Loucy (cell line): ENCODE measurements around the gene VAV3.

Experiments used
- H2AFZ ChIP-seq: fragments of 200-600 bp; sonication (generic); 2 replicates; pipeline ENCODE4 v1.6.0; 2016; ENCODE audit warnings: antibody characterized with exemption, mild to moderate bottlenecking, low read length, moderate library complexity
- H3F3A ChIP-seq: fragments of 200-600 bp; 2 replicates; pipeline ENCODE4 v1.6.0; 2016; ENCODE audit warnings: antibody characterized with exemption, low read depth, mild to moderate bottlenecking
- H3K27me3 ChIP-seq: fragments of 200-600 bp; sonication (generic); 2 replicates; pipeline ENCODE4 v1.6.1; 2014; ENCODE audit warnings: low read length, mild to moderate bottlenecking; ENCODE audit not compliant: insufficient read depth, poor library complexity, severe bottlenecking
- H3K36me3 ChIP-seq: fragments of 200-600 bp; sonication (generic); 2 replicates; pipeline ENCODE4 v1.6.1; 2016; ENCODE audit warnings: low read length; ENCODE audit not compliant: insufficient read depth
- H3K4me1 ChIP-seq: fragments of 200-600 bp; sonication (generic); 2 replicates; pipeline ENCODE4 v1.5.1; 2014; ENCODE audit warnings: low read length, mild to moderate bottlenecking; ENCODE audit not compliant: insufficient read depth, poor library complexity, severe bottlenecking
- H3K4me2 ChIP-seq: fragments of 200-600 bp; sonication (generic); 2 replicates; pipeline ENCODE4 v1.6.0; 2014; ENCODE audit warnings: antibody characterized with exemption, low read length, low read depth, mild to moderate bottlenecking; ENCODE audit not compliant: poor library complexity, severe bottlenecking
- H3K4me3 ChIP-seq: fragments of 200-600 bp; sonication (generic); 2 replicates; pipeline ENCODE4 v1.5.1; 2014; ENCODE audit warnings: low read length, mild to moderate bottlenecking, mixed read lengths; ENCODE audit not compliant: poor library complexity, severe bottlenecking
- H3K79me2 ChIP-seq: fragments of 200-600 bp; sonication (generic); 2 replicates; pipeline ENCODE4 v1.6.1; 2014; ENCODE audit warnings: low read length; ENCODE audit not compliant: insufficient read depth
- H3K9ac ChIP-seq: fragments of 200-600 bp; sonication (generic); 2 replicates; pipeline ENCODE4 v1.6.0; 2014; ENCODE audit warnings: mild to moderate bottlenecking, low read depth, low read length, moderate library complexity; ENCODE audit not compliant: poor library complexity, severe bottlenecking
- H3K9me2 ChIP-seq: fragments of 200-600 bp; sonication (generic); replicated peaks from 2 replicates; pipeline ENCODE4 v1.6.1; 2016; ENCODE audit warnings: low read depth, low read length, mixed read lengths
- H3K9me3 ChIP-seq: fragments of 200-600 bp; sonication (generic); 2 replicates; pipeline ENCODE4 v1.6.1; 2014; ENCODE audit warnings: mild to moderate bottlenecking, antibody characterized with exemption, low read length, low read depth; ENCODE audit not compliant: insufficient read depth
- H4K20me1 ChIP-seq: fragments of 200-600 bp; sonication (generic); 2 replicates; pipeline ENCODE4 v1.6.0; 2014; ENCODE audit warnings: antibody characterized with exemption, low read length, mild to moderate bottlenecking; ENCODE audit not compliant: insufficient read depth, poor library complexity, severe bottlenecking
- EZH2phosphoT487 ChIP-seq: fragments of 200-600 bp; IDR thresholded peaks from 2 replicates; pipeline ENCODE4 v1.6.1; 2018; ENCODE audit warnings: antibody characterized with exemption, mild to moderate bottlenecking, moderate library complexity, borderline replicate concordance
- TF ChIP-seq, protein P1 (sequence below): fragments of 200-600 bp; sonication (generic); conservative IDR thresholded peaks from 2 replicates; pipeline ENCODE4 v1.5.1; 2014; ENCODE audit warnings: mild to moderate bottlenecking, antibody characterized with exemption, low read length

VAV3 gene

DNA sequence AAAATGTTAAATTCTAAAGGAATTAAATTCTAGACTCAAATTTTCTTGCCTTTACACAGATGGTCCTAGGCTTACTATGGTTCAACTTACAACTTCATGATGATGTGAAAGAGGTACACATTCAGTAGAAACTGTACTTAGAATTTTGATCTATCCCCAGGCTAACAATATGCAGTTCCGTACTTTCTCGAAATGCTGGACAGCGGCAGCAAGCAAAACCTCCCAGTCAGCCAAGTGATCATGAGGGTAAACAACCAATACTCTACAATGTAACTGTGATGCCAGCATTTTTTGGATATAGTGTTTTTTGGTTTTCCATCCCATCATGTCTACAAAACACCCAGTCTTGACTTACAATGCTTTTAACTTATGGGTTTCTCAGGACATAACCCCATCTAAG is 25.7 kb downstream of the VAV3 start:
- peaks cover 67% of the 10 kb centered on the region for H4K20me1 ChIP-seq
- H3K4me1 ChIP-seq = peaks cover 98% of the 10 kb centered on the region
- H3K4me2 ChIP-seq = peak overlapping the region; percentile 74
- H3K79me2 ChIP-seq = peaks cover 97% of the 10 kb centered on the region
- H3K27me3 ChIP-seq = no peaks in the 10 kb centered on the region
- H2AFZ ChIP-seq = no peak overlapping the region
- H3K36me3 ChIP-seq = peaks cover 15% of the 10 kb centered on the region; the same call in 1 of the 2 replicates
- no peak overlapping the region for H3K9ac ChIP-seq
- peaks cover 22% of the 10 kb centered on the region for H3F3A ChIP-seq
- peak overlapping the region; percentile 62 for H3K4me3 ChIP-seq
- no peaks in the 10 kb centered on the region for H3K9me2 ChIP-seq
- TF ChIP-seq EZH2phosphoT487 = no peak
- no peaks in the 10 kb centered on the region for H3K9me3 ChIP-seq

DNA sequence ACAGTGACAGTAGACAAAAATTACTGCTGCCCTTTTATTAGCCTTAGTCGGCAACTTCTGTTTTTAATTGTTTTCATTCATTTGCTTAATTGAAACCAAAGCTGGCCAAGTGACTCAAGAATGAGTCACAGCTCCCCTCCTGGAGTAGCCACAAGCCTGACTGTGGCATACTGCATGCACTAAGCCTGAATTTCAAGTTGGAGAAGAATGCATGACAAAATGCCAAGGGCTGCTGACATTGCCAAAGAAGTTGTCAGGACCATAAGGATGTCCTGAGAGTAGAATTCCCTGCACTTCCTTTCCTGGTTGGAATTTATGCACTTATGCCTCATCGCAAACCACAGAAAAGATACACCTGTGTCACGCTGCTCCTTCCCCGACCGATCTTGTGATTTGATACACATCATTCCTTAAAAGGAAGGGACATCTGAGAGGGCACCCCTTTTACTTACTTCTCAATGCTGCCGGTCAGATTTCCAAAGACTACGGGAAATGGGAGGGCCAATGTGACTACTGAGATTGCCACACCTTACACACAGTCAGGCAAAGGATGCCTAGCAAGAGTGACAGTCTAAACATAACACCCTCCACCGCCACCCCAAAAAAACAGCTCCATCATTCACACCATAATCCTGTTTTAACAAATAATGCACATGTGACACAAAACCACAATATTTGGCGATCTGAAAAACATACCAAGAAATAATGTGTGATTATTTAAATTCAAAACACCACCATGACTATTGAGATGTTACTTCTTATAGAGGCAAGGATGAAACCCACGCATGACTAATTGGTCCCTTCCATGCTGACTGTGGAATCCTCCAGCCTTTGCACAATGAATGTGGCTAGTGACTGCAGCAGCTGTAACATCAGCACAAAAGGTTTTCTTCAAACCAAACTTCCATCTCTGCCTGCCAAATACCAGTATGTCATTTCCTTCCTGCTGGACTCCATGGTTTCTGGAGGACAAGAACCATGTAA is 28.2 kb downstream of the VAV3 start:
- peak overlapping the region; percentile 5 for H3K9ac ChIP-seq
- peaks cover 97% of the 10 kb centered on the region for H3K79me2 ChIP-seq
- peaks cover 89% of the 10 kb centered on the region for H4K20me1 ChIP-seq

DNA sequence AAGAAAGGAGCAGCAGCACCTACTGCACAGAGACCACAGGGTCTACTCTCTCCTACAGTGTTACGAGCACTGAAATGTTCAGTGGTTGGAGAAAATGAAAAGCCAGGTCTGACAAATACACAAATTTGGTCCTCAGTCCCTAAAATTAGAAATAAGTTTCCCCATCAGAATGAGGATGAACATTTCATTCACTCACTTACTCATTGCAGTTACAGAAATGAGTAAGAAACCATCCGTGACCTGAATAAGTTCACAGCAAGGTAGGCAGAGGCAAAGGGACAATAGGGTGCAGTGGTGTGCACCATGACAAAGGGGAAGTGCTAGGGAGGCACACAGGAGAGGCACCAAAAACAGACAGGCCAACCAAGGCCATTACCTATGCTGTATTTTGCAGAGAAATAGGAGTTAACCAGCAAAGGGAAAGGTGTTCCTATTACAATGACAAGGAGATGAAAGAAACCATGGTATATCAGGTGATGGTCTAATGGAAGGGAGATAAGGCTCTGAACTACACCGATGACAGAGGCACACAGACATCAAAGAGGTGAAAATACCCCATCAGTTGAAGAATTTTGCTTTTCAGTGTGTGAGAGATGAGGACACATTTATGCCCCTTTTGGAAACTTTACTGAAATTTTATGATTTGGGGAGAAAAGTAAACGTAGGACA is 29.4 kb downstream of the VAV3 start:
- no peak overlapping the region for H2AFZ ChIP-seq
- H3K79me2 ChIP-seq = peaks cover 100% of the 10 kb centered on the region
- H3K27me3 ChIP-seq = no peaks in the 10 kb centered on the region
- H4K20me1 ChIP-seq = peaks cover 99% of the 10 kb centered on the region
- H3K4me3 ChIP-seq = peak overlapping the region; percentile 1
- H3K9me2 ChIP-seq = no peaks in the 10 kb centered on the region
- H3K4me2 ChIP-seq = peak overlapping the region; percentile 61
- TF ChIP-seq, protein P1, sequence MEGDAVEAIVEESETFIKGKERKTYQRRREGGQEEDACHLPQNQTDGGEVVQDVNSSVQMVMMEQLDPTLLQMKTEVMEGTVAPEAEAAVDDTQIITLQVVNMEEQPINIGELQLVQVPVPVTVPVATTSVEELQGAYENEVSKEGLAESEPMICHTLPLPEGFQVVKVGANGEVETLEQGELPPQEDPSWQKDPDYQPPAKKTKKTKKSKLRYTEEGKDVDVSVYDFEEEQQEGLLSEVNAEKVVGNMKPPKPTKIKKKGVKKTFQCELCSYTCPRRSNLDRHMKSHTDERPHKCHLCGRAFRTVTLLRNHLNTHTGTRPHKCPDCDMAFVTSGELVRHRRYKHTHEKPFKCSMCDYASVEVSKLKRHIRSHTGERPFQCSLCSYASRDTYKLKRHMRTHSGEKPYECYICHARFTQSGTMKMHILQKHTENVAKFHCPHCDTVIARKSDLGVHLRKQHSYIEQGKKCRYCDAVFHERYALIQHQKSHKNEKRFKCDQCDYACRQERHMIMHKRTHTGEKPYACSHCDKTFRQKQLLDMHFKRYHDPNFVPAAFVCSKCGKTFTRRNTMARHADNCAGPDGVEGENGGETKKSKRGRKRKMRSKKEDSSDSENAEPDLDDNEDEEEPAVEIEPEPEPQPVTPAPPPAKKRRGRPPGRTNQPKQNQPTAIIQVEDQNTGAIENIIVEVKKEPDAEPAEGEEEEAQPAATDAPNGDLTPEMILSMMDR = 0 out of 2 replicates have a peak, but pooled peaks have one; percentile 13
- no peak for TF ChIP-seq EZH2phosphoT487
- peaks cover 23% of the 10 kb centered on the region for H3K36me3 ChIP-seq
- H3F3A ChIP-seq = peaks cover 4% of the 10 kb centered on the region
- peak overlapping the region; percentile 10 for H3K9ac ChIP-seq
- peaks cover 86% of the 10 kb centered on the region for H3K4me1 ChIP-seq
- no peaks in the 10 kb centered on the region for H3K9me3 ChIP-seq

More for the DNA sequence above, 28.2 kb downstream of the VAV3 start:
- Histone ChIP-seq H3K27me3 (no peaks in the 10 kb centered on the region), H3K4me2 (peak overlapping the region; percentile 61), H3K4me1 (peaks cover 98% of the 10 kb centered on the region), H2AFZ (no peak overlapping the region), H3K9me2 (no peaks in the 10 kb centered on the region), H3K9me3 (no peaks in the 10 kb centered on the region), H3K36me3 (peaks cover 23% of the 10 kb centered on the region), H3F3A (peaks cover 9% of the 10 kb centered on the region), H3K4me3 (peak overlapping the region; percentile 33)
- no peak for TF ChIP-seq EZH2phosphoT487
- TF ChIP-seq, protein P1 = no peak
